ENCODE data around the gene CDK5. TPM values are rescaled to one million over a fixed set of nuclear protein-coding genes. Genes with fewer than 3 reads are reported as not detected.

Gene CDK5
- total RNA-seq, 2 donors from 2014 or later: 12.5 to 16.2 TPM

DNA sequence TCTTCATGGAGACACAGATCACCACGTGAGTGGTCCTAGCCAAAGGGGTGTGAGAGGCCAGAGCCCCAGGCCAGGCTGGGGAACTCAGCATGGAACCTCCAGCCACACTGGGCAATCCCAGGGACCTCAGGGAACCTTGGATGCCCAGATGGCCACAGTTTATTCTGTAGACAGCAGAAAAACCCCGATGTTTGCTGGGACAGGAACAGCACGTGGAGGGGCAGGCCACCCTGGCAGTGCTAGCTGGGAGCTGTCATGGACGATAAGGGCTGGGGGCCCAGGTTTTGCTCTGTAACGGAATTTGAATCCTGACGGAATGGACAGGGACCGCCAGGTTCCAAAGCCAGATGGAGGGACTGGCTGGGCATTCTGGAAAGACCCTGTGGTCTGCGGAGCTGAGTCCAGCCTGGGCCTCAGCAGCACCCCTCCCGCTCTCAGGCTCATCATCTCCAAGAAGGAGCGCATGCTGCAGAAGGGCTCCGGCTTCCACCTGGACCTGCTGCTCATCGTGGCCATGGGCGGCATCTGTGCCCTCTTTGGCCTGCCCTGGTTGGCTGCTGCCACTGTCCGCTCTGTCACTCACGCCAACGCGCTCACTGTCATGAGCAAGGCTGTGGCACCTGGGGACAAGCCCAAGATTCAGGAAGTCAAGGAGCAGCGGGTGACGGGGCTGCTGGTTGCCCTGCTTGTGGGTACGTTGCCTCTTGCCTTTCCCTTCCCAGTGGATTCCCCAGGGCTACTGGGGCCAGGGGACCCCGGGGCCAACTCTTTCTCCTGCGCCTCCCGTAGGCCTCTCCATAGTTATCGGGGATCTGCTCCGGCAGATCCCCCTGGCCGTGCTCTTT lies 17.3 kb upstream of the CDK5 start:
- ATAC-seq (no peak), DNase-seq (ENCODE audit: low spot score) (no peak)
- H3K9me3 Mint-ChIP-seq: no peaks in the 10 kb centered on the region
- H3K27ac Mint-ChIP-seq: no peak overlapping the region
- H3K4me3 Mint-ChIP-seq: no peak overlapping the region
- H3K36me3 Mint-ChIP-seq: no peaks in the 10 kb centered on the region
- peaks cover 6 to 11% of the 10 kb centered on the region in 2 donors for H3K4me1 Mint-ChIP-seq (ENCODE audit: low read depth in 2 of 2)
- H3K27me3 Mint-ChIP-seq: no peaks in the 10 kb centered on the region

- H3K36me3 Mint-ChIP-seq: no peaks in the 10 kb centered on the region
- H3K4me3 Mint-ChIP-seq: no peak overlapping the region
- ATAC-seq (peak in 1 of 2 donors; percentile 25), DNase-seq (ENCODE audit: low spot score) (no peak)
- peaks cover 6% of the 10 kb centered on the region in 2 donors for H3K4me1 Mint-ChIP-seq (ENCODE audit: low read depth in 2 of 2)
- no peak overlapping the region for H3K27ac Mint-ChIP-seq
- no peaks in the 10 kb centered on the region for H3K27me3 Mint-ChIP-seq
- no peaks in the 10 kb centered on the region for H3K9me3 Mint-ChIP-seq
Measured at GRCh38 chr7:151073990-151074389, 16.3 kb upstream of the CDK5 start.

DNA sequence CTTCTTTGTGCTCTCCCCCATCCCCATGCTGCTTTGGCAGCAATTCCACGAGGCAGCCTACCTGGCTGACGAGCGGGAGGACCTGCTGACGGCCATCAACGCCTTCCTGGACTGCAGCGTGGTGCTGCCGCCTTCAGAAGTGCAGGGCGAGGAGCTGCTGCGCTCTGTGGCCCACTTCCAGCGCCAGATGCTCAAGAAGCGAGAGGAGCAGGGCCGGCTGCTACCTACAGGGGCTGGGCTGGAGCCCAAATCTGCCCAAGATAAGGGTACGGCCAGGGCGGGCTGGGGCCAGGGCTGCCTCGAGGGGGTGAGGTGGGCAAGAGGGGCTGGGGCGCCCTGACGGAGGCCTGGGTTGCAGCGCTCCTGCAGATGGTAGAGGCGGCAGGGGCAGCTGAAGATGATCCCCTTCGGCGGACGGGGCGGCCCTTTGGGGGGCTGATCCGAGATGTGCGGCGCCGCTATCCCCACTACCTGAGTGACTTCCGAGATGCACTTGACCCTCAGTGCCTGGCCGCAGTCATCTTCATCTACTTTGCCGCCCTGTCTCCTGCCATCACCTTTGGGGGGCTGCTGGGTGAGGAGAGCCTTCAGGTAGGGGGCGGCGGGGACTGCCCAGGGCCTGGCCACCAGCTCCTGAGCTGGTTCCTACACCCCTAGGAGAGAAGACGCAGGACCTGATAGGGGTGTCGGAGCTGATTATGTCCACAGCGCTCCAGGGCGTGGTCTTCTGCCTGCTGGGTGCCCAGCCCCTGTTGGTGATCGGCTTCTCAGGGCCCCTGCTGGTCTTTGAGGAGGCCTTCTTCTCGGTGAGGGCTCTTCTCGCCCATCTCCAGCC lies 13.6 kb upstream of the CDK5 start:
- ATAC-seq: no peak
- Mint-ChIP-seq H3K27ac (no peak overlapping the region), H3K36me3 (no peaks in the 10 kb centered on the region), H3K27me3 (no peaks in the 10 kb centered on the region), H3K4me3 (no peak overlapping the region), H3K4me1 (ENCODE audit: low read depth in 2 of 2) (no peaks in the 10 kb centered on the region), H3K9me3 (no peaks in the 10 kb centered on the region)
- DNase-seq (ENCODE audit: low spot score): no peak

- H3K4me3 Mint-ChIP-seq: no peak overlapping the region
- H3K27me3 Mint-ChIP-seq: no peaks in the 10 kb centered on the region
- ATAC-seq (no peak), DNase-seq (ENCODE audit: low spot score) (no peak)
- H3K27ac Mint-ChIP-seq: no peak overlapping the region
- no peaks in the 10 kb centered on the region for H3K36me3 Mint-ChIP-seq
- no peaks in the 10 kb centered on the region for H3K4me1 Mint-ChIP-seq (ENCODE audit: low read depth in 2 of 2)
- no peaks in the 10 kb centered on the region for H3K9me3 Mint-ChIP-seq
Measured at GRCh38 chr7:151070574-151070960, 12.9 kb upstream of the CDK5 start.

DNA sequence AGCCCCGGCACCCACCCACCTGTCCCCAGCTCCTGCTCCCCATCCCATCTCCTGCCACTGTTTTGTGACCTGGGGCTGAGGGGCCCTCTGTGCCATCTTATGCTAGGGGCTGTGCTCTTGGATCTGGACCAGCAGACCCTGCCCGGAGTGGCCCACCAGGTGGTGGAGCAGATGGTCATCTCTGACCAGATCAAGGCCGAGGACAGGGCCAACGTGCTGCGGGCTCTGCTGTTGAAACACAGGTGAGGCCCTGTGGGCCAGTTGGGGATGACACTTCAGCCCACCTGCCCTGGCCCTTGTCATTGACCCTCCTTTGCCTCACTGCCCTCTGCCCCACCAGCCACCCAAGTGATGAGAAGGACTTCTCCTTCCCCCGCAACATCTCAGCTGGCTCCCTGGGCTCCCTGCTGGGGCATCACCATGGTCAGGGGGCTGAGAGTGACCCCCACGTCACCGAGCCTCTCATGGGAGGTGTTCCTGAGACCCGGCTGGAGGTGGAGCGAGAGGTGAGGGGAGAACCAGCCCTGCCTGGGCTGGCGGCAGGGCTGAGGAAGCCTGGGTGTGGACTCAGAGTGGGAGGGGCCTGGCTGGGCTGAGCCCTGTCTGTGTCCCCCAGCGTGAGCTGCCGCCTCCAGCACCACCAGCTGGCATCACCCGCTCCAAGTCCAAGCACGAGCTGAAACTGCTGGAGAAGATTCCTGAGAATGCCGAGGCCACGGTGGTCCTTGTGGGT lies 12.3 kb upstream of the CDK5 start:
- Mint-ChIP-seq H3K9me3 (no peaks in the 10 kb centered on the region), H3K4me3 (no peak overlapping the region), H3K27me3 (no peaks in the 10 kb centered on the region), H3K36me3 (no peaks in the 10 kb centered on the region), H3K4me1 (ENCODE audit: low read depth in 2 of 2) (peaks cover 0 to 3% of the 10 kb centered on the region in 2 donors), H3K27ac (no peak overlapping the region)
- no peak for DNase-seq (ENCODE audit: low spot score)
- no peak for ATAC-seq

DNA sequence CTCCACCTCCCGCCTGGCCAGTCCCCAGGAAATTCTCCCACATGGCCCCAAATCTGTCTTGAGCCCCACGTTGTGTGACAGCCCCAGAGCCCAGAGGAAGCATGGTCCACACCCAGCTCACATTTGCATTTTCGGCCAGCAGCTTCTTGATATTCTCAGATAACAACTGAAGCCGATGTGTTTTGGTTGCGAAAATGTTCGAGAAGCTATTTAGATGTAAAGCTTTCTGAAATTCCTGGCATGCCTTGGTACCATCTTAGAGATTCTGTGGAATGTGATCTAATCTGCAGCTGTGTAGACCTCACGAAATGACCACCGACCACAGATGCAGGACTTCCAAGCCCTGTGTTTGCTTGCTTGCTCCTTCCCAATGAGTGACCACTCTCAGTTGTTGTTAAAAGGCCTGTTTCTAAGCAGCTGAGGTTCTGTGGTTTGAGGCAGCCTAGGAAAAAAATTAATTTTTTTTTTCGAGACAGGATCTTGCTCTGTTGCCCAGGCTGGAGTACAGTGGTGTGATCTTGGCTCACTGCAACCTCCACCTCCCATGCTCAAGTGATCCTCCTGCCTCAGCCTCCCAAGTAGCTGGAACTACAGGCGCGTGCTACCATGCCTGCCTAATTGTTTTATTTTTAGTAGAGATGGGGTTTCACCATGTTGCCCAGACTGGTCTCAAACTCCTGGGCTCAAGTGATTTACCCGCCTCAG lies 10.5 kb upstream of the CDK5 start:
- no peak overlapping the region for H3K4me3 Mint-ChIP-seq
- H3K27ac Mint-ChIP-seq: no peak overlapping the region
- H3K4me1 Mint-ChIP-seq (ENCODE audit: low read depth in 2 of 2): peaks cover 0 to 3% of the 10 kb centered on the region in 2 donors
- DNase-seq (ENCODE audit: low spot score) (no peak), ATAC-seq (no peak)
- H3K27me3 Mint-ChIP-seq: no peaks in the 10 kb centered on the region
- H3K36me3 Mint-ChIP-seq: no peaks in the 10 kb centered on the region
- H3K9me3 Mint-ChIP-seq: no peaks in the 10 kb centered on the region

- Mint-ChIP-seq H3K9me3 (no peaks in the 10 kb centered on the region), H3K4me3 (no peak overlapping the region), H3K27ac (no peak overlapping the region)
Measured at GRCh38 chr7:151066273-151066974, 8.7 kb upstream of the CDK5 start.

DNA sequence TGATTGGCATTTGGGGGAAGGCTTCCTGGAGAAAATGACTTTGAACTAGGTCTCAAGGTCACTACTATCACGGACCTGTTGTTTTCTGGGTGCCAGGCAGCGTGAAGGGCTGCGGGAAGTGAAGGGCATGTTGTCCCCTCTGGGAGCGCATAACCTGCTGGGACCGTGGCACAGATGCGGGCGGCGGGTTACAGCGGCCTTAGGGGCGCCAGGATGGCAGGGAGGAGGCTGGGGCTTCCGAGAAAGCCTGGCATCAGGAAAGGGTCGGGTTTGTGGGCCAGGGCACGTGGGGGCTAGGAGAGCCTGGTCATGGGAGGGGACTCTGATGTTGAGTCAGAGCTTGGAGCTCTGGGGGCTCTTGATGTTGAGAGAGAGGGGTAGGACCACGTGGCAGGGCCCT lies 7.8 kb upstream of the CDK5 start:
- DNase-seq (ENCODE audit: low spot score) (no peak), ATAC-seq (no peak)
- Mint-ChIP-seq H3K36me3 (no peaks in the 10 kb centered on the region), H3K27me3 (no peaks in the 10 kb centered on the region), H3K9me3 (no peaks in the 10 kb centered on the region), H3K4me1 (ENCODE audit: low read depth in 2 of 2) (peaks cover 12 to 14% of the 10 kb centered on the region in 2 donors), H3K27ac (no peak overlapping the region), H3K4me3 (no peak overlapping the region)

More at GRCh38 chr7:151066273-151066974, 8.7 kb upstream of the CDK5 start:
- Mint-ChIP-seq H3K36me3 (no peaks in the 10 kb centered on the region), H3K4me1 (ENCODE audit: low read depth in 2 of 2) (peaks cover 5 to 9% of the 10 kb centered on the region in 2 donors), H3K27me3 (no peaks in the 10 kb centered on the region)
- DNase-seq (ENCODE audit: low spot score) (no peak), ATAC-seq (no peak)

DNA sequence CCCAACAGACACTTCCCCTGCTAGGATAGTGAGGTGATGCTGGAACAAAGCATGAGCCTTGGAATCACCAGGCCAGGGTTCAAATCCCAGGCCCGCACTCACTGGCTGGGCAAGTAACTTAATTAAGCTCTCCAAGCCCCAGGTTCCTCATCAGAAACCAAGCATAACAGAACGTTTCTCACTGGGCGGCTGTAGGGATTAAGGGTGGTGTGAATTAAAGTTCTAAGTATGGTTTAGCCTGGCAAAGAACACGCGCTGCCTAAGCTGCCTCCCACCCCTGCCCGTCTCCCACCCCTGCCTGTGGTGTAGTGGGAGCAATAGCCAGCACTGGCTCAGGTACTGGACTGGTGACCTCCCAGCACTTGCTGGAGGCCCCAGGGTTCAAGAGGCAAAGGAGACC lies 7.3 kb upstream of the CDK5 start:
- Mint-ChIP-seq H3K4me1 (ENCODE audit: low read depth in 2 of 2) (peaks cover 12 to 14% of the 10 kb centered on the region in 2 donors), H3K9me3 (no peaks in the 10 kb centered on the region), H3K4me3 (no peak overlapping the region), H3K27me3 (no peaks in the 10 kb centered on the region), H3K36me3 (no peaks in the 10 kb centered on the region), H3K27ac (no peak overlapping the region)
- DNase-seq (ENCODE audit: low spot score) (no peak), ATAC-seq (no peak)

DNA sequence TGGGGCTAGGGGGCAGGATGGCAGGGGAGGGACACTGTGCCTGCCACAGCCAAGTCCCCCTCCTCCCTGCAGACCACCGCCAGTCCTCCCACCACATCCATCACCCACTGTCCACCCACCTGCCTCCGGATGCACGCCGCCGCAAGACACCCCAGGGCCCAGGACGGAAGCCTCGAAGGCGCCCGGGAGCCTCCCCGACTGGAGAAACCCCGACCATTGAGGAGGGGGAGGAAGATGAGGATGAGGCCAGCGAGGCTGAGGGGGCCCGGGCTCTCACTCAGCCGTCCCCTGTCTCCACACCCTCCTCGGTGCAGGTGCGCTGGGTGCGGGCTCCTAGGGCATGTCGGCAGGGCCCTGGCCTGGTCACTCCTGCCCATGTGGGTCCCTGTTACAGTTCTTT lies 6.8 kb upstream of the CDK5 start:
- H3K27ac Mint-ChIP-seq: no peak overlapping the region
- no peaks in the 10 kb centered on the region for H3K36me3 Mint-ChIP-seq
- DNase-seq (ENCODE audit: low spot score) (no peak), ATAC-seq (no peak)
- H3K27me3 Mint-ChIP-seq: no peaks in the 10 kb centered on the region
- peaks cover 12 to 14% of the 10 kb centered on the region in 2 donors for H3K4me1 Mint-ChIP-seq (ENCODE audit: low read depth in 2 of 2)
- no peak overlapping the region for H3K4me3 Mint-ChIP-seq
- no peaks in the 10 kb centered on the region for H3K9me3 Mint-ChIP-seq

- ATAC-seq (no peak), DNase-seq (ENCODE audit: low spot score) (no peak)
- Mint-ChIP-seq H3K36me3 (no peaks in the 10 kb centered on the region), H3K27ac (no peak overlapping the region), H3K4me3 (no peak overlapping the region), H3K27me3 (no peaks in the 10 kb centered on the region), H3K9me3 (no peaks in the 10 kb centered on the region), H3K4me1 (ENCODE audit: low read depth in 2 of 2) (peaks cover 19 to 20% of the 10 kb centered on the region in 2 donors)
Measured at GRCh38 chr7:151063212-151063561, 5.5 kb upstream of the CDK5 start.

DNA sequence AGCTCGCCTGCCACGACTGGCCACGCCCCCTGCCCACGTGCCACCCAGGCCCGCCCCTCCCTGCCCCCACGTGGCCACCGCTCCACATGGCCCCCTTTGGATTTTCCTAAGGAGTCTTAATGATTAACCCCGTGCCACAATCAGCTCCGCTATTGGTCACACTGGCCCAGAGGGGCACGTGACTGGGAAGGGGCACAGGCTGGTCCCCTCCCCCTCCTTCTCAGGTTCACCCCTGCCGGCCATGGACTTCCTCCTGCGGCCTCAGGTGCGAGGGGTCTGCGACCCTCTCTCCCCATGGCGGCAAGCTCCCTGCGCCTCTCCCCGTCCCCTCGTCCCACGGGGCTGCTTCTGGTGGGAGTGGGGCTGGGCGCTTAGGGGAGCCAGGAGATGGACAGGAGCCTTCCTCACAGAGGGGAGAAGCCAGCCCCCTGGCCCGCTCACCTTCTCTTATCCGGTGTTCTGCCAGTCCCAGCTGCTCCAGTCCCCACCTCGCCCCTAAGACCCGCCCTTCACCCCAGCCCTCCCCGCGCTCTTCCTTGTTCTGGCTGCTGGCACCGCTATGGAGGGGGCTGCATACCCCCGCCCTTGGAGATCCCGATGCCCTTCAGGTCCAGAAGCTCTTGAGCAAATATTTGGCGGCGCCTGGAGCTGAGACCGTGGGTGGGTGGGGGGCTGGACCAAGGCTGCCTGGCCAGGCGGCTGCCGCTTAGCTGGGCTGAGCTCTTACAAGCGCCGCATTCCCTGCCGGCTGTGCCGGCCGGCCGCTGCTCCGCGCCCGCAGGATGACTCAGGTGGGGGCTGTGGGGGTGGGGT lies 4.9 kb upstream of the CDK5 start:
- ATAC-seq (no peak), DNase-seq (ENCODE audit: low spot score) (no peak)
- no peaks in the 10 kb centered on the region for H3K27me3 Mint-ChIP-seq
- no peak overlapping the region for H3K27ac Mint-ChIP-seq
- peaks cover 19 to 20% of the 10 kb centered on the region in 2 donors for H3K4me1 Mint-ChIP-seq (ENCODE audit: low read depth in 2 of 2)
- H3K4me3 Mint-ChIP-seq: no peak overlapping the region
- H3K9me3 Mint-ChIP-seq: no peaks in the 10 kb centered on the region
- no peaks in the 10 kb centered on the region for H3K36me3 Mint-ChIP-seq
